Hepatocyte (in vitro differentiated cells): ENCODE data around the gene TTC7B.

Source experiments
- EZH2 ChIP-seq: fragments of 200-600 bp; sonication (generic); IDR thresholded peaks from 2 replicates; pipeline ENCODE4 v1.6.1; 2016; ENCODE audit warnings: antibody characterized with exemption, mild to moderate bottlenecking, borderline replicate concordance
- EZH2phosphoT487 ChIP-seq: fragments of 200-600 bp; sonication (generic); IDR thresholded peaks from one replicate; pipeline ENCODE4 v1.6.1; 2018; ENCODE audit warnings: antibody characterized with exemption, mild to moderate bottlenecking, low read depth, moderate library complexity; ENCODE audit not compliant: unreplicated experiment, severe bottlenecking
- TF ChIP-seq, protein P1 (sequence below): fragments of 200-600 bp; sonication (generic); IDR thresholded peaks from 2 replicates; pipeline ENCODE4 v1.5.1; 2016; ENCODE audit warnings: antibody characterized with exemption, mild to moderate bottlenecking; ENCODE audit not compliant: poor library complexity

DNA sequence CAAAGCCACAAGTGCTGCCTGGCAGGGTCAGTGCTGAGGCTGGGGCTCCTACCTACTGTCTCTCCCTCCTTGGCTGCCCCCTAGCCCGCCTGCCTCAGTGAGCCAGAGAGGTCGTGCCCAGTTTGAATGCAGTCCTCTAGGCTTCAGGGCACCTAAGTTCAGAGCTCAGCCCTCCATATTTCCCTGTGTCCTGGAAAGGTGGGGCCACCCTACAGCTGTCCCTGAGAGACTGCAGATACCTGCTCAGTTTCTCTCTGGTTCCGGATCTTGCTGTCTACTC lies 276.8 kb downstream of the TTC7B start:
- TF ChIP-seq, protein P1, sequence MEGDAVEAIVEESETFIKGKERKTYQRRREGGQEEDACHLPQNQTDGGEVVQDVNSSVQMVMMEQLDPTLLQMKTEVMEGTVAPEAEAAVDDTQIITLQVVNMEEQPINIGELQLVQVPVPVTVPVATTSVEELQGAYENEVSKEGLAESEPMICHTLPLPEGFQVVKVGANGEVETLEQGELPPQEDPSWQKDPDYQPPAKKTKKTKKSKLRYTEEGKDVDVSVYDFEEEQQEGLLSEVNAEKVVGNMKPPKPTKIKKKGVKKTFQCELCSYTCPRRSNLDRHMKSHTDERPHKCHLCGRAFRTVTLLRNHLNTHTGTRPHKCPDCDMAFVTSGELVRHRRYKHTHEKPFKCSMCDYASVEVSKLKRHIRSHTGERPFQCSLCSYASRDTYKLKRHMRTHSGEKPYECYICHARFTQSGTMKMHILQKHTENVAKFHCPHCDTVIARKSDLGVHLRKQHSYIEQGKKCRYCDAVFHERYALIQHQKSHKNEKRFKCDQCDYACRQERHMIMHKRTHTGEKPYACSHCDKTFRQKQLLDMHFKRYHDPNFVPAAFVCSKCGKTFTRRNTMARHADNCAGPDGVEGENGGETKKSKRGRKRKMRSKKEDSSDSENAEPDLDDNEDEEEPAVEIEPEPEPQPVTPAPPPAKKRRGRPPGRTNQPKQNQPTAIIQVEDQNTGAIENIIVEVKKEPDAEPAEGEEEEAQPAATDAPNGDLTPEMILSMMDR: no peak
- no peak for TF ChIP-seq EZH2
- no peak for TF ChIP-seq EZH2phosphoT487
